Measurements from ENCODE around the gene SUN2.

The SUN2 gene

DNA sequence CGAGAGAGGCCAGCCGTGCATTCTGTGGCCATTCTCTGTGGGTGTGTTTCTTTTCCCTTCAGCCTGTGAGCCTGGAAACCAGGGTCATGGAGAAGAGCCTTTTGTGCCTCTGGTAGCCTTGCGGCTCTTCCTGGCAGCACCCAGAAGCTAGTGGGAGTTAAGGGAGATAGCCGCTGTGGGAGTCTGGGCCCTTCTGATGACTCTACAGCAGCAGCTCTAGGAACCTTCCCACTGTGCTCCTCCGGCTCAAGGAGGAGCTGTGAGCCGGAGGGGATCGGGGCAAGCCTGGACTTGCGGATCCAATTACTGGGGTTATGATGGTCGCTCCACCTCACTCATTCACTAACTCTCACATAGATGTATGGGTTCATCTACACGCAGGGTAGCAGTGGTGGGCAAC, 39.5 kb downstream of the SUN2 start:
- no peak for DNase-seq (ENCODE audit: low read depth)

DNA sequence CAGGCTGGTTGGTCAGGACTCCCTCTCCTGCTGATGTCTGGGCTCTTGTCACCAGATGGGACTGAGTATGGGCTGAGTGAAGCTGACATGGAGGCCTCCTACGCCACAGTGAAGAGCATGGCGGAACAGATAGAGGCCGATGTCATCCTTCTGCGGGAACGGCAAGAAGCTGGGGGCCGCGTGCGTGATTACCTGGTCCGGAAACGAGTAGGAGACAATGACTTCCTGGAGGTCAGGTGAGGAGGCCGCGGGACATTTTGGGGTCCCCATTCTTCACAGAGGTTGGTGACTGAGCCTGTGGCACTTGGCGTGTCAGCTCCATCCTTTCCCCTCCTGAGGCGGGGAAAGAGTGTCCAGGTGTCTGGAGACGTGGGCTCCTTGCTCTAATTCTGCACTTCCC, 39.9 kb downstream of the SUN2 start:
- DNase-seq (ENCODE audit: low read depth) = no peak

DNA sequence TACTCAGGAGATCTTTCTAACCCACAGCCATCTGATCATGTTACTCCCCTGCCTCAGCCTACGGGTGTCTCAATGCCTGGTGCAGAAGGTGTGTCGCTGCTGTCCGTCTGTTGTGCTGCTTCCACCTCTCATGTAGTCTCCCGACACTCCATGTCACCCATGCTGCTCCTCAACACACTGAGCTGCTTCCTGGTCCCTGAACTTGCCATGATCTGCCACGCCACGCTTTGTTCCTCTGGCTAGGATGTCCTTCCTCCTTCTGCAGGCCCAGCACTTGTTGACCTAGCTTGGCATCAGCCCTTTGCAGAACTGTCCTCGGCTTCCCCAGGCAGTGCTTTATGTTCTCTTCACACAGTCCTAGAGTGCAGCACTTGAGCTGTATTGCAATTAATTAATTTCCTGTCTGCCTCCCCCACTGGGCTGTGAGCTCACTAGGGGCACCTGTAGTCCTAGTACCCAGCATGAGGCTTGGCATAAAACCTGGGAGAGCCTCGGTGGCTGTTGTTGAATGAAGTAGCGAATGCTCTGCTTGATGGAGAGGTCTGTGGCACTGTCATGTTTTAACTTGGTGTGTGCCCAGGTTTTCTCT, 40.5 kb downstream of the SUN2 start:
- no peak for DNase-seq (ENCODE audit: low read depth)

DNA sequence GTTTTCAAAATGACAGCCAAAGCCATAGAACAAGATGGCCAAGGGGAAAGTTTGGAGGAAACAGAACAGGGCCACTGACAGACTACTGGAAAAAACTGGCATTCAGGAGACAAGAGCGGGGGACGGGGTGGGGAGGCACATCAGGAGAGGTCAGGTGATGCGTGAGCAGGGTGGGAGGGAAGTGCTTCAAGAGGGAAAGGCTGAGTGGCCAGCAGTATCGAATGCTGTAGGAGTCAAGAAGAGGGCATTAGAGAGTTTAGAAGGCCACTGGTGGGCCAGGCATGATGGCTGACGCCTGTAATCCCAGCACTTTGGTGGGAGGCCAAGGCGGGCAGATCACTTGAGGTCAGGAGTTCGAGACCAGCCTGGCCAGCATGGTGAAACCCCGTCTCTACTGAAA, 41.9 kb downstream of the SUN2 start:
- no peak for DNase-seq (ENCODE audit: low read depth)

DNA sequence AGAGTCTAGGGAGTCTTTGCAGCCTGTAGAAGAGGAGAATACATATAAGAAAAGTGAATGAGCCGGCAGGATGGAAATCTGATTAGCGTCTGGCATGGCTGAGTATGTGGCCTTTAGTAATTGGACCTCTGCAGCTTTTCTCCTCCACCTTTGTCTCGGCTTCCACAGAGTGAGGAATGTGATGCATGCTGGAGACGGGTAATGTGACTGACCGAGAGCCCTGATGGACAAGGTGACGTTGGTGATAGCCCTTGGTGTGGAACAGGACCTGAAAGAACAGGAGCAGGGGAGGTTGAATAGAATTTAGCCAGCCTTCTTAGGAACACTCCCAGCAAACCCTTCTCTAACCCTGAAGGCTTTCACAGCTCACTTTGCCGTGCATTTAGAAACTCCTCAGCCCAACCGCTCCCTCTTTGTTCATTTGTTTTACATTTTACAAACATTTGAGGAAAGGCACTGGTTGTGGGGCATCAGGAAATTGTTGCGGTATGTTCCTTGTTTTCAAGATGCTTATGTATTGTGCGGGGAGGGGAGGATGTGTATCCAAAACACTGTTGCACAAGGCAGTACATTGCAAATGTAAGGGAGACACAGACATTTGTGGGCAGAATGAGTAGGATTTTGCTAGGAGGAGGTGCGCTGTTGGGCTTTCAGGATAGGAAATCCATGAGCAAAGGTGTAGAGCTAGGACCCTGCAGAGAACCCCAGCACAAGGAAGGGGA, 43.2 kb downstream of the SUN2 start:
- DNase-seq (ENCODE audit: low read depth) = no peak

DNA sequence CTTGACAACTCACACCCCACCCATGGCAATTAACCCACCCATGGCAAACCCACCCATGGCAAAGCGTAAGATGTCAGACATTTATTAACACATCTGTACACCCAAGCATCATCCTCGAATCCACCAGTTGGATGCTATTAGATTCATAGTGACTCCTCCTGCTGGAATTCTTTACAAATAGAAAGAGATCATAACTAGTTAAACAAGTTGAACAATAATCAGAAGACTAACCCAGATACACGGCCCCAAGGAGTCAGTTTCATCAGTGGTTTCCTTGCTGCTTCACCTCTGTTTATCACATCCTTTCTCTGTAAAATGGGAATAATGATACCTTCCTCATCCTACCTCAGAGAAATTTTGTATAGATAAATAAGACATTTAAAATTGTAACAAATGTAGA, 44.9 kb downstream of the SUN2 start:
- DNase-seq (ENCODE audit: low read depth) = no peak

DNA sequence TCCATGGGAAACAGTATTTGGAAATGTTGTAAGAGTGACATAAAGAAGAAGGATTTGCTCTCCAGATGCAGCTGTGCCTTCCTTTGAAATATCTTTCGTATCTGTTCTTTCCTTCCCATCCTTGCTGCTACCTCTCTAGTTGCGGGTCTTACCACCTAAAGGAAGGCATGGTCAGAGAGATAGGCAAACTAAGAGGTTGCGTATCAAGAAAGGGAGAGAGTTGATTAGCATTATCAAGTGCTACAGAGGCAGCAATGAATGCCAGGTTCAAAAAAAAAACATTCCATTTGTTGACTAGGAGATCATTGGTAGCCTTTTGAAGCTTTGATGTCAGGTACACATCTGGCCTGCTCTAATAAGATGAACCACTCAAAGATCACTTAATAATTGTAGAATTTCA, 45.4 kb downstream of the SUN2 start:
- no peak for DNase-seq (ENCODE audit: low read depth)

DNA sequence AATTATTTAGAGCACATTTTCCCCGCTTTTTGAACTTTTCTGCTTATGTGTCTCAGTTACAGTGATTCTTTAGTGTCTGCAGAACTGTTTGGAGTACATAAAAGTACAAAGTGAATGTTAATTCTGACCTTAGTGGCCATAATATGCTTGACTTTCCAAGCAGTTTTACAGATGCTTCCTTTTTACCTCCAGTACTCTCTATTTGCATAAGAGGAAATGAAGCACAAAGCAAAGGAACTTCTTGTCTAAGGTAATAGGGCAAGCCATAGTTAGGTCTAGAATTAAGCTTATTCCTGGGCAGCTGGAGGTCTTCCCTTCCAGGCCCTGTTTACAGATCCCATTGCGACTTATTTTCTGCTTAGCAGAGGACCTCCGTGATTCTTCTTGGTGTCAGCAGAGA, 46.5 kb downstream of the SUN2 start:
- DNase-seq (ENCODE audit: low read depth) = no peak

DNA sequence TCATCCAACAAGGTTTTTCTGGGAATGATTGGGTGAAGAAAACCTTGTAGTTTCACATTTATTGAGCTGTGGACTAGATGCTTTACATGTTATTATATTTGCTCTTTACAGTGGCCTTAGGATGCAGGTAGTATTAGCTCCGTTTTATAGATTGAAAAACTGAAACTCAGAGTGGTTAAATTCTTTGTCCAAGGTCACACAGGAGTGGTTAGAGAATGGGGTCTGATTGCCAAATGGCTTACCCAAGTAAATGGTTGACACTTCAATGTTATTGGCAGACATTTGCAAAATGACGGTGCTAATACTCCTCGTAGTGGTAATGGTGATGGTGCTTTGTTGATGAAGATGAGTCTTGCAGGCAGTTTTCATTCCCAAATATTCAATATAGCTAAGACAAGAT, 47.8 kb downstream of the SUN2 start:
- no peak for DNase-seq (ENCODE audit: low read depth)

DNA sequence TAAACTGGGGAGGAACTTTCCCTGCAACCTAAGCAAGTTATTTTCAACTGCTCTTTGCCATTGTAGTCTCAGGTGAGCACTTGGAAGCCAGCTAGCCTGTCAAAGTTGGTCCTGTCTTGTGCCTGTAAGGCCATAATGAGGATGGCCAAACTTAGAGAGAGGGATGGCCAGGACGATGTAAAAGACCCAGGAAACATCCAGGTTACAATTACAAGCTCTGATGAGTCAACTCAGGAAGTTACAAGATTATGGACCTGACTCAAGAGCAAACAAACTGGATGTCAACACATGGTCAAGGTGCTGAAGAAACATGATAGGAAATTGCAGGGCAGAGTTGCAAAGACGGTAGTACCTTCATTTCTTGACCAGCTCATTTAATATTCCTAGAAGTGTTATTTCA, 48.5 kb downstream of the SUN2 start:
- no peak for DNase-seq (ENCODE audit: low read depth)

DNA sequence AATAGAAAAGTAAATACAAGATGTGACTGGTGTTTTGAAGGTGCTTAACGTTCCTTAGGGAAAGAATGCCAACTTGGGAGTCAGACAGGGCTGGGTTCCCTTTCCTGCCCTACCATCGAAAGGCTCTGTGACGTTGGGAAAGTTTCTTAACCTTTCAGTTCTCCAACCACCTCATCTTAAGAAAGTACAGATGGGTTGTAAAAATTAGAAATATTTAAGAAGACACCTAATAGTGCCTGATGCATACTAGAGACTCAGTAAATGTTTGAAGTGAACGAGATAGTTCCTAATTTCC, 49.0 kb downstream of the SUN2 start:
- no peak for DNase-seq (ENCODE audit: low read depth)

DNA sequence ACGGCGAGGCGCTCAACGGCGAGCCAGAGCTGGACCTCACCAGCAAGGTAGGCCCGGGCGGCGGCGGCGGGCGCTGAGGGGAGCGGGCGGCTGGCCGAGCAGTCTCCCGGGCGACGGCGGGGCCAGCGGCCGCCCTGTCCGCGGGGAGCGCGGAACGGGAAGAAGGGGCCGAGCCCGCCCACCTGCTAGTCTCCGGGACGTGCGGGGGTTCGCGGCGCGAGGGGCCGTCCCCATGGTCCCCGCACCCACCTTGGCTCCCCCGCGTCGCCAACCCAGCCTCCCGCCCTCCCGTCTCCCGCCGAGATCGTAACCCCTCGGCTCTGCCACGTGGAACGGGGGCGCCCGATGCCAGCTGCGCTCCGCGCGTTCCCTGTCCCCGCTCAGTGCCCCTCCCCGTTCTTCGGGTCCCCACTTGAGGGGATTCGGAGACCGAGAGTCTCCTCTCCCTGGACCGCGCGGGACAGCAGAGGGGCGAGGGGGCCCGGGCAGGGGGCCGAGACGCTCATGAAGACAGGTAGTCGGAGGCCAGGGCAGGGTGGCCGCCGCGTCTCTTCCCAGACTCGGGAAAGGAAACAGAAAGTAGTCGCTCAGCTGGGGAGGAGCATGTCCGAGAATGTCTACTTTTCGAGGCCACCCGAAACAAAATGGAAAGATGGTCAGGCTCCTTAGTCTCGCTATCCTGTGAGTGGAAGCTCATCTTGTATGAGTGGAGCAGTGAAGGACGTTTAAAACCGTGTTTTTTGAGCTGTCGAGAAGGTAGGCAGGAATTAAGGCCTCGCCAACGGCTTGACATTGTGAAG, 49.5 kb downstream of the SUN2 start:
- DNase-seq (ENCODE audit: low read depth) = no peak

DNA sequence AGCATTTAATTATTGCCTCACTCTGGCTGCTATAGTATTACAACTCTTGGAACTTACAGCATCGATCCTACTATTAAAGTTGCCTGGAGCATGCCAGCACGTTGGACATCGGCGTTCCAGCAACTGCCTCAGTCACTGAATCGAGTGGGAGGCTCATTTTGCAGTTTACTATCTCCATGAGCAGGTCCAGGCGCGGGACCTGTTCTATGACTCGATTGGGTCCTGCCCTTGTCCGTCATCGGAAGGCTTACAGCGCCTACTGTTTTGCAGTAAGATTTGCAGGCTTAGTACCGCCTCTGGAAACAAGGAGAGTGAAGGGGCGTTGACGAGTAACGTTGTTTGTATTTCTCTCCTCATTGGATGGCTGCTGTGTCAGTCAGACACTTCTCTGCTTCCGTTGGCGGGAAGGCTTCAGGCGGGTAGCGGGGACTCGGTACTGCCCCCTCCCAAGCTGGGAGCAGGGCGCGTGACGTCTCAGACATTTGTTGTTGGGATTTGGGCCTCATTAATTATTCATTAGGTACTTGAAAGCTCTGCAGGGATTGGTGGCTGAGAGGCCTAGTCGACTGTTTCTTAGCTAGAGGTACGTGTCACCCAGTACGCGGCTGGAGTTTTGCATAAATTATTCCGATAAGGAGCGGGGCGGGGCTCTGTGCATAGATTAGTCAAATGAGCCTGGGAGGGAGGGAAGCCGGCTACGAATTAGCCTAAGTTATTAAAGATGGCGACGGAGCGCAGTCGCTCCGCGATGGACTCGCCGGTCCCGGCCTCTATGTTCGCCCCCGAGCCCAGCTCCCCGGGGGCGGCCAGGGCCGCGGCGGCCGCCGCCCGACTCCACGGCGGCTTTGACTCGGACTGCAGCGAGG, 50.3 kb downstream of the SUN2 start, which contains the start of gene GTPBP1:
Gene GTPBP1, plus strand, starts transcription at position 710 of the 866 bp plus-strand sequence. Its CDS starts 12 bp downstream, at position 722.
- peak; percentile 86 for DNase-seq (ENCODE audit: low read depth)

DNA sequence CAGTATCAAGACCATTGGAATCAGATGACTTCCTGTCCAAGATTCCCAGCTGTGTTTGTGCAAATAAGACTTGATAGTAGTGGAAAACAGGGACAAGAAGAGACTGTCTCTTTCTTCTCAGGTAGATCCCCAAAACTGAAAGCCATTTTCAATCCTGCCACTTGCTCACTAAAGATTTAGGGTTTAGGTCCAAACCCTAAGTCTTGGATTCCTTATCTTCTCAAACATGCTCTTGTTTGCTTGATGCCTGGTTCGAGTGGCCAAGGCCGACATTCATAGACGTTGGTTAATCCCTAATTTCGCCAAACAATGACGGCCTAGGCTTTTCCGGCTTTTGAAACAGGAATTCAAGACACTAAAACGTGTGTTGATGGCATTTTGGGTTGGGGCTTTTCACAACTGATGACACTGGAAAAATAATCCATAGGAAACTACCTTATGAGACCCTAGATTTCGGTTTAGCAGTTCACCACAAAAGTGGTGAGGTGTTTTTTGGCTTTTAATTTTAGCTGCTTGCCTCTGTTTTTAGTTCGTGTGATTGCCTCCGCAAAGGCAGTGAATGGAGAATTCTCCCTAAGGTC, 51.1 kb downstream of the SUN2 start:
- no peak for DNase-seq (ENCODE audit: low read depth)

DNA sequence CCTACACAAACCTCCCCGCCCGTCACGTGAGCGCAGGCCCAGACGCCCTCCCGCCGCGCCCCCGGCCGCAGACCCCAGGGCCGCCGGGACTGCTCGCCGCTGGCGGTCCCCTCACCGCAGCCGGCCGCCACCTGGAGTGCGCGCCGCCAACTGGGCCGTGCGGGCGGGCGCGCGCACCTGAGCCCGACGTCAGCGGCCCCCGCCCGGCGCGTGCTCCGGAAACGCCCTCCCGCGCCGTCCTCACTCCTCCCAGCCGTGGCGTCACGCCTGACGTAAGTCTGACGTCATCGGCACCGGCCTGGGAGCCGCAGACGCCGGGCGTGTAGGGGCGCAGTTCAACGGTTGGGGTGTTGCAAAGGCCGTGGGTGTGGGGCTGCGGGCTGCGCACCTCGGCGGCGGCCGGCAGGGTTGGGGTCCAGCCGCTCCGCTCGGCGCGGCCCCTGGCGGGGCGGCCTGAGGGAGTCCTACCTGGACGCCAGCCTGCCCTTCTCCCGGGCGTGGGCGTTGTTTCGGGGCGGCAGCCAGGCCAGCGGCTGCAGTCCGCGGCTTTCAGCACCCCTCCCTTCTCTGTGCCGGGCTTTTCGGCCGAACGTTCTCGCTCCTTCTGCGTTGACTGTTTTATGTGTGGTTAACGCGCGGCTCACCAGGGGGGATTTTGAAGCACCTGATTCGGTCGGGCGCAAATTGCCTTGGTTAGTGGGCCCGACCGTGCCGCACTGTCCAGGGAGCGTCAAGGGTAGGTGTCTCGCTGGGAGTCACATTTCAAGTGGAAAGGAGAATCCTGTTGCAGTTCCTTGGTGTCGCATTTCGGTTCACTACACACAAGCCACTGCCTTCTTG, 54.8 kb downstream of the SUN2 start, which contains the start of gene JOSD1:
Gene JOSD1, minus strand, starts transcription at position 155 of the 840 bp plus-strand sequence. CDS start 956 bp downstream, outside the sequence.
- DNase-seq (ENCODE audit: low read depth) = peak; percentile 97

DNA sequence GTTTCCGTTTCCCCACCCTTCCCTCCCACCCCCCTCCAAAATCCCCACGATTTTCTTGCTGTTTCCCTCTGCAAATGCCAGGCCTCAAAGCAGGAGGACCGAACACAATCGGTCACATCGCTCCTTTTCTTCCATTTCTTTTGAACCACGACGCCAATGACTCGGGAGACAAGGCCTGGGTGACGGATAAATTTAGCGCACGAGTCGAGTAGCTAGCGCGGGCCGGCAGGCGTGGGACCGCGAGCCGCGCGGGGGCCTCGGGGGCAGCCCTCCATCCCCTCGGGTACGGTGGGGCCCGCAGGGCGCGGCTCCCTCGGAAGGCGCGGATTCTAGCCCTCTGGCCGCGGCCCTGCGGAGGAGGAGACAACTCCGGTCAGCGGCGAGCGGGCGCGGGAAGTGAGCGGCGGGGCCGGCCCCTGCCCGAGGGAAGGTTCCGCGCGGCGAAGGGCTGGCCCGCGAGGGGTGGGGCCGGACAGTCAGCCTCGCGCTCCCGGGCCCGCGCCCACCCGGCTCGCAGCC, 55.5 kb downstream of the SUN2 start:
- DNase-seq (ENCODE audit: low read depth) = no peak

DNA sequence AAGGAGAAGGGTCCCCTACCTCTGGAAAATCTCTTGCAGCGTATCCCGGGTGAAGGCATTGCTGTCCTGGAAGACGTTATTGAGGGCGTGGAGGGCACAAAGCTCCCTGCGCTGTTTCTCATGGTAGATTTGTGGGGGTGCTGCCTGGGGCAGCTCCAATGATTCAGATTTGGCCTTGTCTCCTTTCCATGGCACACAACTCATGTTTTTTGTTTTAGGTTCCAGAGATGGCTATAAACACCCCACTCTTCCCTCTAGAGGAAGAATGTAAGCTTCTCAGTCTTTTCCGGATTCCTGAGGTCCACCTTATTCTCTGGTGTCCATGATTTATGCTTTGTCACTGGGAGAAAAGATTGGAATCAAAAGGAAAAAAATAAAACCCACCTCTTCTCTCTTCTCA, 56.0 kb downstream of the SUN2 start:
- no peak for DNase-seq (ENCODE audit: low read depth)

DNA sequence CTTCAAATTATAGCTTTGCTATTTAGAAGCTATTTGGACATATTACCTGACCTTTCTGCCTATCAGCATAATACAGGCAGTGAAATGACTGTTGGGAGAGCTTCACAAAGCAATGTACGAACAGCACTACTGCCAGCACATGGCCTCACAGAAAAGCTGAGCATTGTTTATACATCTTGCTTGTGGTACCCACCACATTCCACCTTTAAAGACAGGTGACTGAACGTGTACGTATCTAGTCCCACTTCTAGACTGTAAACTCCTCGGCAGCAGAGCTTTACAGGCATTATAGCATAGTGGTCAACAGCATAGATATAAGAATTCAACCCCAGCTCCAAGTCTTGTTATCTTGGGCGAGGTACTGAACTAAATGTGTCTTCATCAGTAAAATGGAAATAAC, 56.7 kb downstream of the SUN2 start:
- DNase-seq (ENCODE audit: low read depth) = no peak

DNA sequence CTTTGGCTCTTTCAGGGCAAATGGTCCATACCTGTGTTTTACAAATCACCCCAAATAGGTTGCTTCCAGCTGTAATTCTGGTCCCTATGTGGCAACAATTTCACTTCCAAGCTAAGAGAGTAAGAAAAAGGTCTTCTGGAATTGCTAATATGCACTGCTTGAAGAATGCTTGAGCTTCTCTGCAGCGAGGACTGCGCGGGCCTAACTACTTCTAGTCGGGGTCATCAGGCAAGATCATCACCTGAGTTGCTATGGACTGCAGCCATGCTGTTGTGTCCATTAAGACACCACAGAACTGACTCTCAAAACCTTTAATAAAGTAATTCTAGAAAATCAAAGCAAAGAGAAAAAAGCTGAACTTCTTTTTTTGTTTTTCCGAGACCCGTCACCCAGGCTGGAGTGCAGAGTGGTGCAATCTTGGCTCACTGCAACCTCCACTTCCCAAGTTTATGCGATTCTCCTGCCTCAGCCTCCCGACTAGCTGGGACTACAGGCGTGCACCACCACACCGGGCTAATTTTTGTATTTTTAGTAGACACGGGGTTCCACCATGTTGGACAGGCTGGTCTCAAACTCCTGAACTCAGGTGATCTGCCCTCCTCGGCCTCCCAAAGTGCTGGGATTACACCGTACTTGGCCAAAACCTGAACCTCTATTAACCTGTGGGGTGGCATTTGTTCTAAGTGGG, 57.2 kb downstream of the SUN2 start:
- no peak for DNase-seq (ENCODE audit: low read depth)

DNA sequence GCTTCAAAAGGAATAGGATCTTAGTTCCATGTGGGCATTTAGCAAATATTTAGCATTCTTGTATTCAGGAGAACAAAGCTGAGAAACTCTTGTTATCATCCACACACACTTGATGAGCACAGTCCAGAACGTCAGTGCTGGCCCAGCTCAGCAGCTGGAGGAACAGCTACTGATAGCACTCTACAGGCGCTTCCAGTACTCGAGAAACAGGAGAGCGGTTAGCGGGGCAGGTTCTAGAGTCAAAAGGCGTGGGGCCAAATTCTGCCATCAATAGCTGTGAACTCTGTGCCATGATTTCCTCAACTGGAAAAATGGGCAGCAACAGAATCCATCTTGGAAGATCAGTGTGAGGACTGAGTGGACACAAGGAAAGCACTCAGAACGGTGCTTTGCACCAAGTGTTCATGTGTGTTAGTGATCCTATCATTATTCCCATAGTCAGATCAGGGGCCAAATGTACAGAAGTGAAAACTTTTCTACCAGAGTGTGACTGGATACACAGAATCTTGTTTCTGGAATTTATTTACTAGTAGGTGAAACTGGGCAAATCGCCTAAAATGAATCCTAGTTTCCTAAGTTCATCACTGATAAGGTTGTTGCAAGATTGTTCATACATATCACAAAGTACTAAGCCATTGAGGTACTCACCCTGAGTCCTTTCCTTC, 58.2 kb downstream of the SUN2 start:
- no peak for DNase-seq (ENCODE audit: low read depth)
